GM18508 (cell line): ENCODE results near the gene TSPAN7.

Source experiments
- ATAC-seq: cut with Tn5 transposase; IDR thresholded peaks from one replicate; pipeline ENCODE4 v1.9.1; 2021; ENCODE audit warnings: moderate number of reproducible peaks; ENCODE audit not compliant: insufficient read depth, unreplicated experiment

TSPAN7 gene

GRCh38 chrX:38675856-38676255, 114.5 kb downstream of the TSPAN7 start:
- no peak for ATAC-seq

GRCh38 chrX:38678183-38678582, 116.8 kb downstream of the TSPAN7 start:
- ATAC-seq = no peak

GRCh38 chrX:38678821-38679220, 117.5 kb downstream of the TSPAN7 start:
- ATAC-seq = no peak

GRCh38 chrX:38679695-38680094, 118.4 kb downstream of the TSPAN7 start:
- ATAC-seq = no peak

- no peak for ATAC-seq
These were observed 120.8 kb downstream of the TSPAN7 start for GRCh38 chrX:38682095-38682494.

- no peak for ATAC-seq
These were observed 131.6 kb downstream of the TSPAN7 start for GRCh38 chrX:38692961-38693360.

GRCh38 chrX:38694394-38694793, 133.1 kb downstream of the TSPAN7 start:
- no peak for ATAC-seq

GRCh38 chrX:38697461-38697860, 136.1 kb downstream of the TSPAN7 start:
- ATAC-seq = no peak

GRCh38 chrX:38699121-38699520, 137.8 kb downstream of the TSPAN7 start:
- ATAC-seq = no peak

- ATAC-seq = no peak
These were observed 138.4 kb downstream of the TSPAN7 start for GRCh38 chrX:38699696-38700095.

- ATAC-seq = no peak
These were observed 139.7 kb downstream of the TSPAN7 start for GRCh38 chrX:38701073-38701472.

- ATAC-seq = no peak
These were observed 143.0 kb downstream of the TSPAN7 start for GRCh38 chrX:38704146-38704882.

- ATAC-seq = no peak
These were observed 156.5 kb downstream of the TSPAN7 start for GRCh38 chrX:38717871-38718270.

GRCh38 chrX:38718311-38718710, 157.0 kb downstream of the TSPAN7 start:
- no peak for ATAC-seq

- ATAC-seq = no peak
These were observed 165.3 kb downstream of the TSPAN7 start for GRCh38 chrX:38726612-38727011.

- no peak for ATAC-seq
These were observed 166.3 kb downstream of the TSPAN7 start for GRCh38 chrX:38727668-38728067.

GRCh38 chrX:38732866-38733265, 171.5 kb downstream of the TSPAN7 start:
- ATAC-seq = no peak
